K562 (cell line): ENCODE results near the gene SH3BP5. TPM values are rescaled to one million over a fixed set of nuclear protein-coding genes. Genes with fewer than 3 reads are reported as not detected.

ENCODE experiments used
- ATAC-seq: fragments of 200-7000 bp; cut with Tn5 transposase; 3 replicates; pipeline ENCODE4 v1.9.1; 2020; ENCODE audit warnings: moderate library complexity
- BruUV-seq: library from RNA; stranded (reverse); fragments of 400-500 nt; replicated peaks from 2 replicates; lab custom pipeline; 2021; lab: Mats Ljungman, UMichigan
- CTCF ChIA-PET: fragments of 300-600 bp; formaldehyde crosslinking; extraction: SDS; loops from one replicate; lab custom pipeline; 2021; ENCODE audit warnings: low intra/inter-chr PET ratio; lab: Yijun Ruan, JAX
- POLR2A ChIA-PET: fragments of 300-600, 350-650 bp; sonication (Branson Sonifier 250); formaldehyde crosslinking; extraction: SDS; loops from one replicate; lab custom pipeline; 2021; ENCODE audit warnings: antibody characterized with exemption, inconsistent platforms; lab: Yijun Ruan, JAX
- DNase-seq, 4 experiments: peaks; one replicate each; pipeline versions ENCODE4 v3.0.0 to v3.0.0-alpha.2; 2011 to 2018; ENCODE audit warnings: low spot score in 3 of 4, mixed read lengths in 3 of 4; ENCODE audit errors: extremely low read depth in 1 of 4
- FAIRE-seq: peaks from 2 replicates; lab custom pipeline; 2011; peaks lifted over from hg19 to GRCh38; lab: Jason Lieb, UNC
- H2AFZ ChIP-seq: 2 replicates; pipeline ENCODE4 v1.6.0; 2011; ENCODE audit warnings: low read depth, low read length, control low read depth, inconsistent platforms
- H3K27ac ChIP-seq: fragments of 200-600 bp; 3 replicates; pipeline ENCODE4 v1.8.0; 2011; ENCODE audit warnings: low read depth, mild to moderate bottlenecking, control low read depth, inconsistent platforms, low read length, moderate library complexity, mixed read lengths; ENCODE audit errors: extremely low read depth
- H3K27me3 ChIP-seq, 2 experiments: fragments of 300-600 bp in 1 of 2; 2 replicates in 1 of 2; 3 replicates in 1 of 2; pipeline versions ENCODE4 v1.6.0 to v1.8.0; 2011; ENCODE audit warnings: inconsistent platforms in 2 of 2, low read length in 2 of 2, mild to moderate bottlenecking in 1 of 2, mixed read lengths in 1 of 2, moderate library complexity in 1 of 2; ENCODE audit not compliant: control insufficient read depth in 2 of 2, insufficient read depth in 2 of 2
- H3K36me3 ChIP-seq: fragments of 300-600 bp; 3 replicates; pipeline ENCODE4 v1.8.0; 2011; ENCODE audit warnings: mild to moderate bottlenecking, low read length, inconsistent platforms; ENCODE audit not compliant: control insufficient read depth, insufficient read depth
- H3K4me1 ChIP-seq, 2 experiments: fragments of 200-600 bp in 1 of 2; replicated peaks in 1 of 2; 2 replicates in 1 of 2; 3 replicates in 1 of 2; pipeline versions ENCODE4 v1.5.1 to v1.8.0; 2011; ENCODE audit warnings: inconsistent platforms in 2 of 2, low read length in 2 of 2, mild to moderate bottlenecking in 1 of 2, mixed read lengths in 1 of 2, moderate library complexity in 1 of 2; ENCODE audit not compliant: control insufficient read depth in 2 of 2, insufficient read depth in 2 of 2
- H3K4me2 ChIP-seq: 2 replicates; pipeline ENCODE4 v1.6.1; 2011; ENCODE audit warnings: low read length, control low read depth, inconsistent platforms, mixed read lengths; ENCODE audit not compliant: insufficient read depth
- H3K4me3 ChIP-seq: fragments of 200-600 bp; sonication (generic), shearing (Covaris generic); 2 replicates; pipeline ENCODE4 v1.5.1; 2016; ENCODE audit warnings: control low read depth, inconsistent platforms
- H3K79me2 ChIP-seq: fragments of 200-600 bp; 3 replicates; pipeline ENCODE4 v1.8.0; 2011; ENCODE audit warnings: low read length, inconsistent platforms; ENCODE audit not compliant: control insufficient read depth, insufficient read depth
- H3K9ac ChIP-seq, 2 experiments: 2 replicates each; pipeline versions ENCODE4 v1.6.0 to v1.6.1; 2011; ENCODE audit warnings: low read depth in 2 of 2, low read length in 2 of 2, control low read depth in 1 of 2, inconsistent platforms in 1 of 2, mild to moderate bottlenecking in 1 of 2, mixed read lengths in 1 of 2; ENCODE audit not compliant: insufficient read depth in 1 of 2
- H3K9me1 ChIP-seq: one replicate; pipeline ENCODE4 v1.6.0; 2011; ENCODE audit warnings: inconsistent platforms, mild to moderate bottlenecking, low read length, moderate library complexity; ENCODE audit not compliant: control insufficient read depth, insufficient read depth
- H3K9me3 ChIP-seq: replicated peaks from 2 replicates; pipeline ENCODE4 v1.5.1; 2011; ENCODE audit warnings: low read depth, low read length, inconsistent platforms; ENCODE audit not compliant: control insufficient read depth, insufficient read depth
- H4K20me1 ChIP-seq: replicated peaks from 2 replicates; pipeline ENCODE4 v1.6.1; 2011; ENCODE audit warnings: low read length, inconsistent platforms, mixed read lengths; ENCODE audit not compliant: control insufficient read depth, insufficient read depth
- CAMTA2 ChIP-seq: fragments of 250-450 bp; sonication (Bioruptor Pico); conservative IDR thresholded peaks from 2 replicates; pipeline ENCODE4 v1.5.1; 2022
- KLF10 ChIP-seq: fragments of 250-450 bp; sonication (Bioruptor Pico); IDR thresholded peaks from 2 replicates; pipeline ENCODE4 v1.6.1; 2021; ENCODE audit warnings: matching md5 sums
- MED1 ChIP-seq: sonication (generic); formaldehyde crosslinking; IDR thresholded peaks from 2 replicates; pipeline ENCODE4 v1.8.1; 2023; ENCODE audit warnings: missing genetic modification reagents, borderline replicate concordance
- POLR2G ChIP-seq: fragments of 200-400 bp; formaldehyde crosslinking; IDR thresholded peaks from 2 replicates; pipeline ENCODE4 v1.6.1; 2017; ENCODE audit warnings: low read depth, mild to moderate bottlenecking, antibody characterized with exemption, low read length, moderate library complexity
- SIX5 ChIP-seq, 2 experiments: IDR thresholded peaks; 2 replicates each; pipeline ENCODE4 v1.6.1; 2011; ENCODE audit warnings: low read length in 2 of 2, borderline replicate concordance in 1 of 2, low read depth in 1 of 2, mild to moderate bottlenecking in 1 of 2, moderate library complexity in 1 of 2; ENCODE audit not compliant: insufficient read depth in 1 of 2
- TAF15 ChIP-seq: fragments of 200-400 bp; formaldehyde crosslinking; IDR thresholded peaks from 2 replicates; pipeline ENCODE4 v1.6.1; 2017; ENCODE audit warnings: mild to moderate bottlenecking, low read depth, low read length, moderate library complexity
- ZFP1 ChIP-seq: fragments of 450-650 bp; formaldehyde crosslinking; IDR thresholded peaks from 2 replicates; pipeline ENCODE4 v1.4.0; 2020; ENCODE audit warnings: mild to moderate bottlenecking, mixed read lengths
- ZNF197 ChIP-seq: fragments of 200-800 bp; sonication (Bioruptor generic); IDR thresholded peaks from 2 replicates; pipeline ENCODE4 v1.6.1; 2016; ENCODE audit warnings: low read depth, missing genetic modification characterization, missing compliant biosample characterization
- WGBS: fragments of 100-300 bp; shearing (Covaris generic); methylation state at CpG from one replicate; pipeline ENCODE4 v1.1.6; 2016; ENCODE audit warnings: low coverage, mixed read lengths; ENCODE audit not compliant: insufficient coverage; ENCODE audit errors: missing lambda C conversion rate; 5-methylcytosine and 5-hydroxymethylcytosine counted together
- in situ Hi-C: fragments of 300-500 bp; cut with MboI; formaldehyde crosslinking; loops from 4 replicates; pipeline ENCODE4 v1.15.0; 2018; ENCODE audit warnings: inconsistent platforms, mixed read lengths
- intact Hi-C: fragments of 100-400 bp; cut with micrococcal nuclease; formaldehyde crosslinking; loops from 2 replicates; pipeline ENCODE4 v1.14.2; 2022
- polyA plus RNA-seq, 8 experiments: library from polyadenylated mRNA; depleted of rRNA in 4 of 8; stranded (reverse) in 5 of 8; unstranded in 3 of 8; fragments of >200 nt; fragmentation: Nextera tagmentation in 2 of 8; fragmentation: Illumina TruSeq in 1 of 8; extraction: Ambion mirVana in 2 of 8; extraction: Trizol in 1 of 8; gene quantifications; 2 replicates each; pipeline versions ENCODE4 v1.2.1 to v1.2.3, GENCODE V29; 2011 to 2014; ENCODE audit warnings: inconsistent platforms in 1 of 8, missing spikeins in 1 of 8
- total RNA-seq, 7 experiments: library from RNA; depleted of rRNA in 6 of 7; stranded (reverse); fragments of >200 nt in 6 of 7; fragmentation: Illumina TruSeq in 2 of 7; extraction: Trizol in 2 of 7; gene quantifications; 2 replicates each; pipeline versions ENCODE4 v1.2.1 to v1.2.3, GENCODE V29; 2011 to 2021; ENCODE audit warnings: low replicate concordance in 1 of 7
- TF ChIP-seq, protein P1 (sequence below): fragments of 450-650 bp; IDR thresholded peaks from 2 replicates; pipeline ENCODE4 v1.6.1; 2016; ENCODE audit warnings: mild to moderate bottlenecking
- TF ChIP-seq, protein P2 (sequence below): fragments of 450-650 bp; IDR thresholded peaks from 2 replicates; pipeline ENCODE4 v1.7.0; 2016; ENCODE audit warnings: borderline replicate concordance

SH3BP5 gene
- total and polyA plus RNA-seq, 9 of the 15 experiments (the other 6 are each of a cell fraction or from before 2014, with no cell fraction given), result 2.9 to 29.0 (median 14.9) TPM

DNA sequence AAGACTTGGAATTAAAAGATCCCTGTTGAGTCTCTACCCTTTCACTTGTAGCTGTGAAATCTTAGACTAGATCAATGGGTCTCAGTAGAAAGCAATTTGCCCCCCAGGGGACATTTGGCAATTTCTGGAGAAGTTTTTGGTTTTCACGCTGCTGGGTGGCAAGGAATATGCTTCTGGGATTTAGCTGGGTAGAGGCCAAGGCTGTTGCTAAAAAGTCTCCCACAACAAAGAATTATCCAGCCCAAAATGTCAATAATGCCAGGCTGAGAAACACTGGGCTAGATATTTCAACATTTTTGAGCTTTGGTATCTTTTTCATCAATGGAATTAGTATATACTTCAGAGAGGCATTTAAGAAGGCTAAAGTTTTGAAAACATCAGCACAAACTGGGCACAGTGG is 117.6 kb downstream of the SH3BP5 start:
- BruUV-seq, result no TSS peak
- H4K20me1 ChIP-seq, result no peaks in the 10 kb centered on the region; the same call in 1 of the 2 replicates
- H3K4me1 ChIP-seq, result no peaks in the 10 kb centered on the region
- no peak overlapping the region for H3K9ac ChIP-seq
- peaks cover 16% of the 10 kb centered on the region for H3K79me2 ChIP-seq
- intact Hi-C loops, result no loop called here
- H2AFZ ChIP-seq, result no peak overlapping the region
- no peaks in the 10 kb centered on the region for H3K9me3 ChIP-seq
- ATAC-seq, result no peak
- no peak overlapping the region for H3K4me2 ChIP-seq
- TF ChIP-seq, protein P1, sequence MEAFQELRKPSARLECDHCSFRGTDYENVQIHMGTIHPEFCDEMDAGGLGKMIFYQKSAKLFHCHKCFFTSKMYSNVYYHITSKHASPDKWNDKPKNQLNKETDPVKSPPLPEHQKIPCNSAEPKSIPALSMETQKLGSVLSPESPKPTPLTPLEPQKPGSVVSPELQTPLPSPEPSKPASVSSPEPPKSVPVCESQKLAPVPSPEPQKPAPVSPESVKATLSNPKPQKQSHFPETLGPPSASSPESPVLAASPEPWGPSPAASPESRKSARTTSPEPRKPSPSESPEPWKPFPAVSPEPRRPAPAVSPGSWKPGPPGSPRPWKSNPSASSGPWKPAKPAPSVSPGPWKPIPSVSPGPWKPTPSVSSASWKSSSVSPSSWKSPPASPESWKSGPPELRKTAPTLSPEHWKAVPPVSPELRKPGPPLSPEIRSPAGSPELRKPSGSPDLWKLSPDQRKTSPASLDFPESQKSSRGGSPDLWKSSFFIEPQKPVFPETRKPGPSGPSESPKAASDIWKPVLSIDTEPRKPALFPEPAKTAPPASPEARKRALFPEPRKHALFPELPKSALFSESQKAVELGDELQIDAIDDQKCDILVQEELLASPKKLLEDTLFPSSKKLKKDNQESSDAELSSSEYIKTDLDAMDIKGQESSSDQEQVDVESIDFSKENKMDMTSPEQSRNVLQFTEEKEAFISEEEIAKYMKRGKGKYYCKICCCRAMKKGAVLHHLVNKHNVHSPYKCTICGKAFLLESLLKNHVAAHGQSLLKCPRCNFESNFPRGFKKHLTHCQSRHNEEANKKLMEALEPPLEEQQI, result no peak
- TF ChIP-seq MED1 (CRISPR knock-in tag) (no peak), KLF10 (CRISPR knock-in tag) (no peak), TAF15 (no peak), ZFP1 (CRISPR knock-in tag) (no peak), CAMTA2 (CRISPR knock-in tag) (no peak), ZNF197 (CRISPR knock-in tag) (no peak), SIX5 (IDR thresholded peaks at IDR 0.05; ENCODE audit: borderline replicate concordance in 1 of 2, insufficient read depth in 1 of 2, low read depth in 1 of 2, low read length in 2 of 2) (no peak), POLR2G (no peak)
- TF ChIP-seq, protein P2, sequence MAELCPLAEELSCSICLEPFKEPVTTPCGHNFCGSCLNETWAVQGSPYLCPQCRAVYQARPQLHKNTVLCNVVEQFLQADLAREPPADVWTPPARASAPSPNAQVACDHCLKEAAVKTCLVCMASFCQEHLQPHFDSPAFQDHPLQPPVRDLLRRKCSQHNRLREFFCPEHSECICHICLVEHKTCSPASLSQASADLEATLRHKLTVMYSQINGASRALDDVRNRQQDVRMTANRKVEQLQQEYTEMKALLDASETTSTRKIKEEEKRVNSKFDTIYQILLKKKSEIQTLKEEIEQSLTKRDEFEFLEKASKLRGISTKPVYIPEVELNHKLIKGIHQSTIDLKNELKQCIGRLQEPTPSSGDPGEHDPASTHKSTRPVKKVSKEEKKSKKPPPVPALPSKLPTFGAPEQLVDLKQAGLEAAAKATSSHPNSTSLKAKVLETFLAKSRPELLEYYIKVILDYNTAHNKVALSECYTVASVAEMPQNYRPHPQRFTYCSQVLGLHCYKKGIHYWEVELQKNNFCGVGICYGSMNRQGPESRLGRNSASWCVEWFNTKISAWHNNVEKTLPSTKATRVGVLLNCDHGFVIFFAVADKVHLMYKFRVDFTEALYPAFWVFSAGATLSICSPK, result no peak
- H3K27ac ChIP-seq, result no peak overlapping the region
- H3K4me3 ChIP-seq, result no peak overlapping the region
- in situ Hi-C loops, result loop anchor here (25.0 kb wide), 1 partner anchor 1323 kb away; no protein-coding TSS in a partner anchor
- no peaks in the 10 kb centered on the region for H3K27me3 ChIP-seq
- H3K9me1 ChIP-seq, result no peaks in the 10 kb centered on the region
- POLR2A ChIA-PET, result no interaction called here
- H3K36me3 ChIP-seq, result peaks cover 89% of the 10 kb centered on the region
- DNase-seq, result no peak
- 95% methylated on average over 1 of the region's 1 CpG for WGBS
- CTCF ChIA-PET, result no interaction called here
- no peak for FAIRE-seq
